Spinal cord (tissue), 10 donors: ENCODE measurements around the gene ACOT7. TPM values are rescaled to one million over a fixed set of nuclear protein-coding genes. Genes with fewer than 3 reads are reported as not detected.
A peak's percentile ranks its signal among the peaks of the same experiment; 100 is the strongest.
"Not testable (repeated sequence)": the region's sequence is repeated elsewhere in the genome, so short reads cannot be mapped to it uniquely, and the experiment has no call there.

Source experiments
- DNase-seq, 6 donors: peaks; one replicate each; pipeline versions ENCODE4 v3.0.0 to v3.0.0-alpha.2; 2013 to 2015; ENCODE audit warnings: low spot score in 6 of 6, low read depth in 4 of 6
- H3K27ac ChIP-seq: one replicate; pipeline ENCODE4 v1.5.1; 2013; ENCODE audit warnings: low read depth, low read length, control low read depth
- H3K27me3 ChIP-seq: one replicate; pipeline ENCODE4 v1.6.1; 2013; ENCODE audit warnings: low read length; ENCODE audit not compliant: control insufficient read depth, insufficient read depth
- H3K36me3 ChIP-seq: one replicate; pipeline ENCODE4 v1.6.1; 2013; ENCODE audit warnings: low read length; ENCODE audit not compliant: control insufficient read depth, insufficient read depth
- H3K4me1 ChIP-seq: one replicate; pipeline ENCODE4 v1.6.1; 2013; ENCODE audit warnings: low read length; ENCODE audit not compliant: control insufficient read depth, insufficient read depth
- H3K4me3 ChIP-seq: one replicate; pipeline ENCODE4 v1.5.1; 2013; ENCODE audit warnings: low read depth, low read length, control low read depth
- H3K9me3 ChIP-seq: one replicate; pipeline ENCODE4 v1.6.1; 2013; ENCODE audit warnings: low read length; ENCODE audit not compliant: control insufficient read depth, insufficient read depth
- WGBS: methylation state at CpG from one replicate; pipeline ENCODE4 v1.1.5; 2013; ENCODE audit warnings: missing lambda C conversion rate; ENCODE audit not compliant: insufficient coverage; 5-methylcytosine and 5-hydroxymethylcytosine counted together
- polyA plus RNA-seq, 2 donors: library from polyadenylated mRNA; unstranded; fragments of 120-200 nt; gene quantifications; one replicate each; pipeline ENCODE4 v1.2.1, GENCODE V29; 2013; ENCODE audit not compliant: insufficient read length in 2 of 2
- total RNA-seq, 2 donors: library from RNA; depleted of rRNA in 1 of 2; stranded (reverse); fragments of 120-200 nt in 1 of 2; fragments of >200 nt in 1 of 2; gene quantifications; one replicate each; pipeline versions ENCODE4 v1.2.3 to v1.2.4, GENCODE V29; 2013 to 2014
- donor health status: healthy.

The ACOT7 gene
- total and polyA plus RNA-seq, 4 donors = 31.8 to 198 (median 128) TPM

GRCh38 chr1:6308449-6308848 is 85.1 kb downstream of the ACOT7 start:
- no peak overlapping the region for H3K4me3 ChIP-seq
- peaks cover 29% of the 10 kb centered on the region for H3K36me3 ChIP-seq
- no peak overlapping the region for H3K27ac ChIP-seq
- H3K4me1 ChIP-seq = peaks cover 20% of the 10 kb centered on the region
- no peaks in the 10 kb centered on the region for H3K9me3 ChIP-seq
- H3K27me3 ChIP-seq = no peaks in the 10 kb centered on the region
- 98% methylated on average over 11 of the region's 13 CpGs for WGBS
- no peak for DNase-seq

GRCh38 chr1:6307682-6308081 is 85.9 kb downstream of the ACOT7 start:
- H3K4me1 ChIP-seq = peaks cover 13% of the 10 kb centered on the region
- not testable (repeated sequence) for DNase-seq, H3K27me3 ChIP-seq, H3K9me3 ChIP-seq, H3K27ac ChIP-seq, H3K4me3 ChIP-seq
- 95% methylated on average over 7 of the region's 7 CpGs for WGBS
- peaks cover 33% of the 10 kb centered on the region for H3K36me3 ChIP-seq

- Histone ChIP-seq H3K36me3 (peaks cover 33% of the 10 kb centered on the region), H3K4me3 (no peak overlapping the region)
- 90% methylated on average over 15 of the region's 15 CpGs for WGBS
Measured at GRCh38 chr1:6307099-6307498, 86.5 kb downstream of the ACOT7 start.

GRCh38 chr1:6303397-6304012 is 90.1 kb downstream of the ACOT7 start:
- no peaks in the 10 kb centered on the region for H3K27me3 ChIP-seq
- WGBS = 79% methylated on average over 2 of the region's 15 CpGs
- H3K36me3 ChIP-seq = peaks cover 42% of the 10 kb centered on the region
- no peaks in the 10 kb centered on the region for H3K9me3 ChIP-seq
- DNase-seq = no peak
- no peak overlapping the region for H3K27ac ChIP-seq
- H3K4me1 ChIP-seq = peaks cover 7% of the 10 kb centered on the region
- no peak overlapping the region for H3K4me3 ChIP-seq

More at GRCh38 chr1:6307099-6307498, 86.5 kb downstream of the ACOT7 start:
- Histone ChIP-seq H3K27me3 (no peaks in the 10 kb centered on the region), H3K4me1 (peaks cover 13% of the 10 kb centered on the region), H3K27ac (no peak overlapping the region), H3K9me3 (no peaks in the 10 kb centered on the region)
- no peak for DNase-seq

- peaks cover 7% of the 10 kb centered on the region for H3K4me1 ChIP-seq
- no peak overlapping the region for H3K4me3 ChIP-seq
- peaks cover 43% of the 10 kb centered on the region for H3K36me3 ChIP-seq
- WGBS = 74% methylated on average over 7 of the region's 7 CpGs
- no peaks in the 10 kb centered on the region for H3K27me3 ChIP-seq
- DNase-seq = peak in 1 of 6 donors; percentile 34
- no peaks in the 10 kb centered on the region for H3K9me3 ChIP-seq
- no peak overlapping the region for H3K27ac ChIP-seq
Measured at GRCh38 chr1:6302568-6302967, 91.0 kb downstream of the ACOT7 start.

- Histone ChIP-seq H3K4me1 (peaks cover 7% of the 10 kb centered on the region), H3K9me3 (no peaks in the 10 kb centered on the region), H3K27ac (no peak overlapping the region), H3K36me3 (peaks cover 40% of the 10 kb centered on the region), H3K4me3 (no peak overlapping the region), H3K27me3 (no peaks in the 10 kb centered on the region)
- no peak for DNase-seq
- 85% methylated on average over 8 of the region's 8 CpGs for WGBS
Measured at GRCh38 chr1:6301526-6301925, 92.0 kb downstream of the ACOT7 start.

GRCh38 chr1:6300342-6301048 is 93.1 kb downstream of the ACOT7 start:
- peaks cover 36% of the 10 kb centered on the region for H3K36me3 ChIP-seq
- DNase-seq = no peak
- H3K4me1 ChIP-seq = peaks cover 7% of the 10 kb centered on the region
- no peaks in the 10 kb centered on the region for H3K9me3 ChIP-seq
- H3K27me3 ChIP-seq = no peaks in the 10 kb centered on the region
- H3K4me3 ChIP-seq = no peak overlapping the region
- WGBS = 94% methylated on average over 30 of the region's 32 CpGs
- no peak overlapping the region for H3K27ac ChIP-seq

- Histone ChIP-seq H3K4me3 (no peak overlapping the region), H3K36me3 (peaks cover 41% of the 10 kb centered on the region), H3K27ac (no peak overlapping the region), H3K4me1 (peaks cover 7% of the 10 kb centered on the region), H3K9me3 (no peaks in the 10 kb centered on the region), H3K27me3 (no peaks in the 10 kb centered on the region)
- no peak for DNase-seq
- WGBS = 86% methylated on average over 15 of the region's 15 CpGs
Measured at GRCh38 chr1:6299557-6300165, 93.9 kb downstream of the ACOT7 start.

GRCh38 chr1:6298940-6299465 is 94.6 kb downstream of the ACOT7 start:
- Histone ChIP-seq H3K27me3 (no peaks in the 10 kb centered on the region), H3K9me3 (no peaks in the 10 kb centered on the region), H3K27ac (no peak overlapping the region), H3K4me3 (no peak overlapping the region), H3K4me1 (peaks cover 7% of the 10 kb centered on the region), H3K36me3 (peaks cover 47% of the 10 kb centered on the region)
- over 99% methylated on average over 8 of the region's 8 CpGs for WGBS
- no peak for DNase-seq
